CD4-positive, alpha-beta T cell treated with Interleukin-4 for 4 hours (primary cell): ENCODE results near the gene RCSD1.

Experiments
- DNase-seq: peaks from one replicate; pipeline ENCODE4 v3.0.0-alpha.2; 2020

The RCSD1 gene

DNA sequence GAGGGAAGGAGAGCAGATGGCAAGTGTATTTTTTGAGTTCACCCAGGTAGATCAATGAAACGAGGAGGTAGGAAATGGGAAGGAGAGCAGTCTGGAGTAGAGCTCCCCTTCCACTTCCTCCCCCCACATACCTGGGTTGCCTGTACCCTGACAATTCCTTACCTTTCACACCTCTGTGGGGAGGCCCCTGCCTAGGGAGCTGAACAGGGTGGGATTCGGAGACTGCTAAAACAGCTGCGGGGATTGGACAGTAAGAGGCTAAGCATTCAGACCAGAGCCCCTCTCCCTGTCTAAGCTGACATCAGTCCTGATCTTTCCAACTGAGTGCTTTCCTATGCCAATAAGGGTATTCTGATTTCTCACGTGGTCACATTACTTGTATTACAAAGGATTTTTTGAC, 14.5 kb downstream of the RCSD1 start:
- DNase-seq: no peak

DNA sequence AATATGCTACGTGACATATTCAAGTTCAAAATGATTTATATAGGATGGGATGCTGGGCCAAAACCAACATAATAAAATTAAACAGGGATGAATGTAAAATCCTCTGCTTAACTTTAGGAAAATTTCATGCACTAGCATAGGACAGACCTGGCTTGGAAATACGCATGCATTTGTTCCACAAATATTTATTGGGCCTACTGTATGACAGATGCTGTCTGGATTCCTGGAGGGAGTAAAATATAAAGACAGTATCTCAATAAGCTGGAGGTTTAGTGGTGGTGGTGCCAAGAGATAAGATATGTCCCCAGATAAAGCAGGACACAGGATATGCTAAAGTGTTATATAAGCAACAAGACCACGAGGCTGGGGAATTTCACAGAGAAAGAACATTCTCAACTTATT, 15.1 kb downstream of the RCSD1 start:
- no peak for DNase-seq

DNA sequence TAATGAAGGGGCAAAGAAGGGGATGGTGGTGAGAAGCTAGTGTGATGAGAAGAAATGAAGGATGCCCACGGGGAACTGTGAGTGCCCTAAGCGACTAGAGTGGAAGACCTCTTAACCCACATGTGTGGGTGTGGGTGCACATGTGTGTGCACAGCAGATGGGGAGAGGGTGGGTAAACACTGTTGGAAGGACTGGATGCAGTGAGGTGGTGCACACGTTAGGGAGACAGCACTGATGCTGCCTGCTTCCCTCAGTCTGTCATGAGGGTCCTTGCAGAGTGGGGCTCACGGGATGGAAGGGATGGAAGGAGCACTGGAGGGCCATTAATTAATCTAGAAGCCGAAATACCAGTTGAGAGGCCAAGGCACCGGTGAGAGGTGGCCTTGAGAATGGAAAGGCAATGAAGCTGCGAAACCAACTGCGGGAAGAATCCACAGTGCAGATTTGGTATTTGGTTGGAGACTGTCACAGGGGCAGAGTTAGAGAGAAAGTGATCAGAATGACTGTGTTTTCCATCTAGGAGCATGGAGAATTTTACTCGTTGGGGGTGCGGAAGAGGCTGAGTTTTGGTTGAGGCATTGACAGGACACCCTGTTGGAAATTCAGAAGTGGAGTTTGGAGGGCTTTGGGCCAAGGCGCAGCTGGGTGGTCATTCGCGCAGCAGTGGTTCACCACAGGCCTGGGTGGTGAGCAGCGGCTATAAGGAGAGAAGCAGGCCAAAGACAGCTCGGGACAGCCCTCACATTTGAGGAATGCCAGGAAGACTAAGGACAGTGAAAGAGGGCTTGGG, 15.8 kb downstream of the RCSD1 start:
- DNase-seq: no peak

DNA sequence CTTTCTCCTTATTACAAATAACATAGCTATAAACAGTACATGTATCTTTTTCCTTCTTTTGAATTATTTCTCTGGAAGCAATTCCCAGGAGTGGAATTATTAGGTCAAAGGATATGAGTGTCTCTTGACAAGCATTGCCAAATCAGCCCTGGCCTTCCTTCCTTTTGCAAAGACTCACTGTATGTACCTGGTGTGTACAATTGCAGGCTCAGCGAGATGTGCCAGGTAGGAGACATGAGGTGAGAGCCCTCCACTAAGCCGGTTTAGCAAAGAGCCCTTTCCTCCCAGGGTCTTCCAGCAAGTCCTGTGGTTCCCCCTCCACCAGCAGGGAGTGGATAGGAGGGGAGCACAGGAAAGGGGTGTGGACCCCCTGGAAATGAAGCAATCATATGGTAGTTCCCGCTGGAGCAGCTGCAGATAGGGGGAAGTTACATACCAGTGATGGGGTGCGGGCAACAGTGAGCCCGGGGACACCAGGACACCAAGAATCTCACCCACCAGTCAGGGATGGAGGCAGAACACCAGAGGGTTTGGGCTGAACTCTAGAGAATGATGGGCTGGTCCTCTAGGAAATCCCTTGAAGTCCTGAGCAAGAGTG, 18.3 kb downstream of the RCSD1 start:
- DNase-seq: no peak

DNA sequence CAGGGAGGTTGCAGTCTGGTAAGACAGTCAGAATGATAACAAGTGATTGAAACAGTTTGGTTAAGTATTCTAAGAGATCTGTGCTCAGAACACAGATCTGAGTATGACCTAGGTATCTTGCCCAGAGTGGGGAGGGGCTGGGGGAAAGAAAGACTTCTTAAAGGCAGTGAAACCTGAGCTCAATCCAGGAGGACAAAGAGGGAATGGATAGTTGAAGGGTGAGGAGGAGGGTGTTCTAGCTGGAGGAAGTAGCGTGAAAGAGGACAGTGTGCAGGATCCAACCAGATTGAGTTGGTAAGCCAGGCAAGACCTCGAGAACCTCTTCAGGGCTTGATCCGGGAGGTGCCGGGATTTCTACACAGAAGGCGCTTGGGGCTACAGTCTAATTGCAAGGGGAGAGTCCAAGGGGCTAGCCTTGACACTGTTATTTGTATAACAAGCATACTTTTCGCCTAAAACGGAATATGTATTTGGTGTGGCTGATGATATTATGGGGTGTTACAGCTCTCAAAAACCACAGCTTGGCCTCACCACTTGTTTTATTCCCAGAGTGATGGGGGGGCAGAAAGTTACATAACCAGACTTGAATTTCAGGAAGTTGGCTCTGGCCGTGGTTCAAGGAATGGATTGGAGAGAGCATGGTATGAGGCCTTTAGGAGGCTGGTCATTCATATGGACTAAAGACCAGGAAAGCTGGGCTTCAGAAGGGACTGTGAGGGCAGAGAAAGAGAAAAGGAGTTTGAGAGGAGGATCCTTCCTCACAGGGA, 19.1 kb downstream of the RCSD1 start:
- DNase-seq: no peak

DNA sequence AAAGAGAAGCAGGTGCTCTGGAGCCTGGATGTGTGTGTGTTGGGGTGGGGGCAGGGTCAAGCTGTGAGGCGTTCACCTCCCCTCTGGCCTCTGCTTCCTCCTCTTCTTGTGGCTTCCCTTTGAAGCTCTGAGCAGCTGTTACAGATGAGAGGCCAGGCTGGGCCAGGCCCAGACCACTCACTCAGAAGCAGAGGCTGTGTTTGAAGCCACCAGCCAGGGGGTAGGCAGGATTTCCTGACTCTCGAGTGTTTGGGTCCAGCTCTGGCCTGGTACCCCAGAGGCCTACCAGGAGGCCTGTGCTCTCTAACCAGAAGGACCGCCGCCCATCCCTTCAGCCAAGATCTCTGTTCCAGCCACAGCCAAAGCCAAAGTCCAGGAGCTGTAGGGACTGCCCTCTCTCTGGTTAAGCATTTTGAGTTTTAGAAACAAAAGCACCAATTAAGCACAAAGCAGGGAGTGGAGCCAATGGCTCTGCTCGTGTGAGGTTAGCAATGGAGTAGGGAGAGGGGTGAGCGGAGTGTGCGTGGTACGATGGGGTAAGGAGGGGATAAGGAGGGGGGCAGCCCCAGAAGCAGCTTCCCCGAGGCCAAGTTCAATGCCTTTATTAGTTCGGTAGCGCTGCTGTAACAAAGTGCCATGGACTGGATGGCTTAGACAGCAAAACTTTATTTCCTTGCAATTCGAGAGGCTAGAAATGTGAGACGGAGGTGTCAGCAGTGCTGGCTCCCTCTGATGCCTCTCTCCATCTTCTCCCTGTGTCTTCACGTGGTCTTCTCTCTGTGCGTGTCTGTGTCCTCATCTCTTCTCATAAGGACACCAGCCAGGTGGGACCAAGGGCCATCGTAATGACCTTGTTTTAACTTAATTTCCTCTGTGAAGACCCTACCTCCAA, 20.5 kb downstream of the RCSD1 start:
- DNase-seq: no peak

DNA sequence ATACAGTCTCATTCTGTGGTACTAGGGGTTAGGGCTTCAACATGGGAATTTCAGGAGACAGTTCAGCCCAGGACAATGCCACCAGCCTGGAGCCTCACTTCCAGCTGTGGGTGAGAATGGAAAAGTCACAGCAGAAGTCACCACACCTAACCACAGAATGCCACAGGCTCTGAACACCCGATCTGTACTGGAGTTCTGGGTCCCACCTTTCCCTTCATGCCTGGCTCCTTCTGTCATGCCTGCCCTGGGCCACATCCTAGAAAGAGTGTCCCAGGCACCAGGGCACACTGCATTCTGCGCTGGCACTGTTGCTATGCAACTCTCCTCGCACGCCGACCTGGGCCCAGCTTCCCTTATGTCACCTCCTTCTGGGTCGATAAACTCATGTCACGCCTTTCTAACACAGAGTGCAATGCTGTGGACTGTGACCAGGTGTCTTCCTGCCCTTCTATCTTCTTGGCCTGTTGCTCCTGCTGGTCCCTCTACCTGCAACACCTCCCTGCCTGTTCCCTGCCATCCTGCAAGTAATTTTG, 21.2 kb downstream of the RCSD1 start:
- DNase-seq: no peak

DNA sequence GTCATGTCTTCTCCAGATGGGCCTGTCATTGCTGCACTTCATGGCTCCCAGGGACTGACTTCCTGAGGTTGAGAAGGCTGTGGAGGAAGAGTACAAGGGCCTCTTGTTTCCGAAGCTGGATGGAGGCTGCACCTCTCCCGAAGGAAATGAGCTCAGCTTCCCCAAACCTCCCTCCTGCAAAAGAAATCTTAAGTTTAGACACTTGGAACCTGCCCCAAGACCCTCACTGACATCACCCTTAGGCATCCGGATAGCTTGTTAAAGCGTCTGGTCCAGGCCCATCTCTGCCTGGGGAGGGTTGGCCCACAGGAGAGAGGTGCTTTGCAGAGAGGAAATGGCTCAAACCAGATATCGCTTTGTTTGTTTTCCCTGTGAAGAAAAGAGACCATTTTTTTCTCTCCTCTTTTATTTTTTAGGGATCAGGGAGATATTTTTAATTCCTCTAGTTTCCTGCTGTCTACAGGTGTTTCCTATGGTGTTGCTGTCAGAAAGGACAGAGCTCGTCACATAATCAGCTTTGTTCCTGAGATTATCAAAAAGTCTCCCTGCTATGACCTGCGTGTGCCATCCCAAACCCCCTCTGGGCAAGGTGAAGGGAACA, 25.0 kb downstream of the RCSD1 start:
- no peak for DNase-seq

DNA sequence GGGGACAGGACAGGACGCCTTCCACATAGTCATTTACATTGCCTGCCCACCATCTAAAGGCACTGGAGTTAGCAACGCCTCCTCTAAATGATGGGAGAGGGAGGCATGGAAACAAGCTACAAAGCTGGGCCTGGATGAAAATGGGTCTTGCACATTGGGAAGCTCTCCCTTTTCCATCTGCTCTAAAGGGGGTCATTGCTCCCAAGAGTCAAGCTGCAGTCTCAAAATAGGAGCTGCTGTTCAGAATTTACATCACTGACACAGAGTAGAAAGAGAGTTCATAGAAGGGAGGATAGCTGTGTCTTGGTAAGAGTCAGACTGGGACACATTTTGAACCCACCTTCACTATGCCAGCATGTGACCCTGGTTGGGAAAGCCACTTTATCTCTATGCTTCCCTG, 26.6 kb downstream of the RCSD1 start:
- DNase-seq: no peak

DNA sequence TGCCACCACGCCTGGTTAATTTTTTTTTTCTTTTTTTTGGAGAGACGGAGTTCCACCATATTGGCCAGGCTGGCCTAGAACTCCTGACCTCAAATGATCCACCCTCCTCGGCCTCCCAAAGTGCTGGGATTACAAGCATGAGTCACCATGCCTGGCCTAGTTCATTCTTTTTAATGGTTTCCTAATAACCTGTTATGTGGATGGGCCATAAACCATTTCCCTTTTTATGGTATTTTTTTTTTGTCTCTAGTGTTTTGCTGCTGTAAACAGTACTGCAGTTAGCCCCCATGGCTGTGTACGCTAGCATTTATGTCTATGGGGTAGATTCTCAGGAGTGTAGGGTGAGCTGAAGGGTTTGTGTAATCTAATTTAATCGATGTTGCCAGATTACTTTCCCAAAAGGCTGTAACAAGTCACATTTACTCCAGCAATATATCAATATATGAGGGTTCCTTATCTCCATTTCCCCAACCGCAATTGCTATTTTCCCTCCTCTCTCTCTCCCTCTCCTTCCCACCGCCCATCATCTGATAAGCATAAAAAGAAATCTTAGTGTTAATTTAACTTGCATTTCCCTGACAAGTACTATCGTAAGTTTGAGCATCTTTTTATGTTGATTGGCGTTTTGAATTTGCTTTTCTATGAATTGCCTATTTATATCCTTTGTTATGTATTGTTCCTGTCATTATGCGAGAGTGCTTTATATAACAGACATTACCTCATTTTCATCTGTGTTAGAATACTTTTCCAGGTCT, 28.7 kb downstream of the RCSD1 start:
- no peak for DNase-seq

DNA sequence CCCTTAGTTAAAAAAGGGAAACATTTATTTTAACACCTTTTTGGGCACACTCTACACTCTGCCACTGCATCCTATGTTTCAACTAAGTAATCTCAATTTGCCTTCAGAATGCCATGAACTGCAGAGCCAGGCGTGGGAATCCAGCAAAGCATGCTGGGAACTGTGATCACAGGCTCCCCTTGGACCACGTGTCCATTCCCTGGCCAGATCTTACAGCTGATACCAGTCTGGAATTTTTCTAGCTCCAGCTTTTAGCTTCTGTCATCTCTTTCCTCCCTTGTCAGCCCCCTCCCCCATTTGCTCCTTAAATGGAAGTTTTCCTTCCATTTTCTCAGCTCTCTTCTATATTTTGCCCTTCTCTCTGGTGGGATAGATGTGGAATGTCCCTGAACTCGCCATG, 29.4 kb downstream of the RCSD1 start:
- DNase-seq: no peak

DNA sequence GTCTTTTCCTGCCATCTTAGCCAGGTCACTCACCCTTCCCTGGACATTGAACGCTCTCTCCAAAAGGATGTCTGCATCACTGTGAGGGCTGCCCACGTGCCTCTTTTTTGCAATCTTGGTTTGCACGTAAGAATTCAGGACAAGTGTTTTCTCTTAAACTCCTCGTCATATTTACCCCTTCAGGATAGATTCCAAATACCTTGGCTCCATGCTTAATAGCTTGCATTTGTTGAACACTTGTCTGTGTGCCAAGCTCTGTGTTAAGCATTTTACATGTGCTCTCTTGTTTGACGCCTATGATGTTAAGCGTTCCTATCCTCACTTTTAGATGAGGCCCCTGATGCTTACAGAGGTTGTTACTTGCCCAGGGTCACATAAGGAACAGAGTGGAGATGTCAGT, 29.8 kb downstream of the RCSD1 start:
- DNase-seq: no peak

DNA sequence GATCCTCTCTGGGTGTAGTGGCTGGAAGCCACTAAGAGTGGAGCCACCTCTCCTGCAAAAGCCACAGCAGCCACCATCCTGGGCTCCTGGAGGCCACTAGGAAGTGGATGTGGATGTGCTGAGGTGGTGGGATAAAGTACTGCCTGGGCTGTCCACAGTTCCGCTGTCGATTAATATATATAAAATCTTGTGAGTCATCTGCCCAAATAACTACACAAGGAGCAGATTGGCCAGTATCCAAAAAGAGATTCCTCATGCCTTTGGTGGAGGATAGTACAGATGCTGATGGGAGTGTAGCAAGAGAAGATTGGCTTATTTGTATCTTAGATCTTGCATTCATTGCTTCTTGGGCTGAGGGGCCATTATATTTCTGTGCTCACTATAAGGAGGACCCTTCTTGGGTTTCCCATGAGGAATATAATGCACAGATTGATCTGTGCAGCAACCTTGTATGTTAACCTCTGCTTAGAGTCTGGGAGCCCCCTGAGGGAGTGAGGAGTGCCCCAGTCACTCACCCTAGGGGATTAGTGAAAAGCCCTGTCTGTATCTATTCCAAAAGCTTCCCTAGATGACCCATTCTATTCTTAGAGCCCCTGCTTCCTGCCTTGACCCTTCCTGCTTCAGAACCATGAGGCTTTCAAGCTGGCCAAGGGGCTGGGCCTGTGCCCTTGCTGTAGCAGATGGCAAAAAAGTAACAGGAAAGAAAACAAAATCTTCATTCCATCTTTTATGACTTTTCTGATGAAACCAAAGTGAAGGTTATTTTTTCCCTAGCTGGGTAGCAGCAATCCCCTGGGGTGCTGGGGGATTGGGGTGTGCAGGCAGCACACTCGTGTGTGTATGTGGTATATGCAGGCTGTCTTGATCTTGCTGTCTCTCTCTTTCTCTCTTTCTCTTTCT, 31.7 kb downstream of the RCSD1 start:
- DNase-seq: no peak

DNA sequence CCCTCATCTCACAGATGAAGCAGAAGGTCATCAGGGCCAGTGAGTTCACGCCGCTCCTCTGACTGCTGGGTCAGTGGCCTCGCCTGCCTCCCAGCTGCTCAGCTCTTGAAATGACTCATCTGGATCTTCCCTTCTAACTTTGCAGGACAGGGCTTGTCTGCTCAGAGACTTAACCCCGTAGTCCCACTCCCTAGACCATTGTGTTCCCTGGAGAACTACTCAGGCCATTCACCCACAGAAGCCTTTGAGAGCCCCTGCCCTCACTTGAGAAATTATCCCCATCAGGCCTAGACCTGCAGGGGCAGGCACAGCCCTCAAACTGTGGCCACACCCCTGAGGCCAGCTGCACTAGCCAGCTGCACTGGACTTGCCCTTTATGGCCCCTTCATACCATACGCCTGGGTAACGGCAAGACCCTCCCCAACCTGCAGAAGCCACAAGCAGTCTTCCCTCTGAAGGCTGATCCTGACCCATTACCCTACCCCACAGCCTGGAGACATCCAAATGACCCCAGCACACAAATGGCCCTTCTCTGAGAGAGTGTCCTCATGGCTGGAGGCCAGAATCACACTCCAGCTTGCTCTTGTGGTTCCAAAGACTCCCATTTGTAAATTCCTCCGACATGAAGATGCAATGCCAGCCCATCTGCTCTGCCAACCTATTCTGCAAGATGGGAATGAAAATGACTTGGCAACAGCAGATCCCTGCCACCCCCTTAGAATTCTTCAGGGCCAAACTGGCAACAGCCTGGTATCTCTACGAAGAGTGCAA, 33.2 kb downstream of the RCSD1 start:
- no peak for DNase-seq

DNA sequence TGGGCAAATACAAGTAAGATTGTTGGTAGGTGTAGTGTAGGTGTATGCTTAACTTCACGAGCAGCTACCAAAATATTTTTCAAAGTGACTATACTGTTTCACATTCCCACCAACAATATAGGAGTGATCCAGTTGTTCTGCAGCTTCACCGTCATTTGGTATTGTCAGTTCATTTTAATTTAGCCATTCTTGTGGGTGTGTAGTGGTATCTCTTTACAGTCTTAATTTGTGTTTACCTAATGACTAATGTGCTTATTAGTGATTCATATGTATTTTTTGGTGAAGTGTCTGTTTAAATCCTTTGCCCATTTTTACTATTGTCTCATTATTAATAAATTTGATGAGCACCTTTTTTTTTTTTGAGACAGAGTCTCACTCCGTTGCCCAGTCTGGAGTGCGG, 35.4 kb downstream of the RCSD1 start:
- DNase-seq: no peak

DNA sequence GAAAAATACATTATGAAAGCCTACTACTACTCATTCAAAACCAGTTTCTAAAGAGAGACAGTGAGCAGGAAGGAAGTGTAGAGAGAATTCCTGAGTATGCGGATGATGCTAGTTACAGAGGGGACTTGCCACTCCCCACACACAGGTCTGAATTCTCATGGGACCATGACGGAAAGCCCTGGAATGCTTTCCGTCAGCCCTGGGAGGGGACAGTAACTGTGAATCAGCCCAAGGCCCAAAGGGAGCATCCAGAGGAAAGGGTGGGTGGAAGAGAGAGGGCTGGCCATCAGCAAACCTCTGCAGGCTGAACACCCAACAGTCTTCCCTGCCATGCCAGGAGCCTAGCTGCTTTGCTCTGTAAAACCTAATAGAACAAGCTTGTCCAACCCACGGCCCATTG, 36.4 kb downstream of the RCSD1 start:
- DNase-seq: no peak

DNA sequence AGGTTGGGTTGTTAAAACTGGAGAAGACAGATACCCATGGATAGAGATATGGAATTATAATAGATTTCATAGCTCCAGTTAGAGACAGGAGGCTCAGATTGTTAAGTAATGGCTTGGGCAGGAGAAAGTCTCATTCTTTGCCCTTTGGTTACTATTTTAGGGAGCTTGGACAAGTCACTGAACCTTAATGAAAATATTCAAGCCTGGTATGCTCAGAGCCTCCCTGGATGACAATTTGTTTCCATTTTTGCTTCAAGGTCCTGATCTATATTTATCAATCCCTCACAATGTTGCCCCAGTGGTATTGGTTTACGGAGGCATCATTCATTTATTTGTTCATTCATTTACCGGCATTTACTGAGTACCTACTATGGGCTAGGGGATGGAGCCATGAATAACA, 37.5 kb downstream of the RCSD1 start:
- DNase-seq: no peak

DNA sequence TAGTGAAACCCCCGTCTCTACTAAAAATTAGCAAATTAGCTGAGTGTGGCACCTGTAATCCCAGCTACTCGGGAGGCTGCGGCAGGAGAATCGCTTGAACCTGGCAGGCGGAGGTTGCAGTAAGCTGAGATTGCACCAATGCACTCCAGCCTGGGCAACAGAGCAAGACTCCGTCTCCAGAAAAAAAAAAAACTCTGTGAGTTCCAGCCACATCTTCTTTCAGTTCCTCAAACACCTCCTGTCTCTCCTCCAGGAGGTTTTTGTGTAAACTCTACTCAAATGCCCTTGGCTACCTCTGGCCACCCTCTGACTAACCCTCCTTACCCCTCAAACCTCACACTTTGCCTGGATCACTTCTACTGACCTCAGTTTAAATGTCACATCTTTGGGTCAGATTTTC, 38.1 kb downstream of the RCSD1 start:
- DNase-seq: no peak

DNA sequence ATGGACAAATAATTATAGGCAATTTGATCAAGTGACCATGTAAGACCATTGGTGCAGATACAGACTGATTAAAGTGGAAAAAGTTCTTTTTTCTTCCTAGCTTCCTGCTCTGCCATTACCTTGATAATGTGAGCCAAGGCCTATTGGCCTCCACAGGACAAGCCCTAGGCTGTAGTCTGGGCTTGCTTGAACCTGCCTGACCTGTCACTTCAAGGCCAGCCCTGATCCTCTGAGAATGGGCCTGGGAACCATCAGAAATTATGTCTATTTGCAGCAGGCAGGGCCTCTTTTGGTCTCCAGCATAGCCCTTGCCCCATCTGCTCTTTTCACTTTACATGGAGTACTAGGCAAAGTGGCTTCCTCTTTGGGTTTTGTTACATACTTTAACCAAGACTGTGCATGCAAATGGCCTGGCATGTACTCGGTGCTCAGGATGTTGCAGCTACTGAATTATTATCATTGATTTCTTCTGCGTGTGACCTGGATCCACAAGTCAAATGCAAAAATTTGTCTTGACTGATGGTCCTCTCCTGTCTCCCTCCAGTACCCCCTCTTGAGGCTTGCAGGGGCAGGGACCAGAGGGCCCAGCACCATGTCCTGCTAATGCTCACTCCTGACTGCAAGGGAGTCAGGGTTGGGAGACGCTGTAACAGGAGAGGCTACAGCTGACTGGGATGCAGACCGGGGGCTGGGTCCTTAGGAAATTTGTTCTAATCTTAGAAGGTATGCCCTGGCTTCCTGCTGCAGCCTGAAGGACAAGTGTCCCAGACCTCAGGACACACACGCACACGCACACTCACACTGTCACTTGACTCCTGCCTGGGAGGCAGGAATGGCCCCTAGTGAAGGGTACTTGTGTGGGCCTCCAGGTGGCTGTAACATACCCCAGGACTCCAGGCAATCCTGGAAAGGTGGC, 39.4 kb downstream of the RCSD1 start:
- DNase-seq: no peak
